ENCODE results near the gene SMKR1.

DNA sequence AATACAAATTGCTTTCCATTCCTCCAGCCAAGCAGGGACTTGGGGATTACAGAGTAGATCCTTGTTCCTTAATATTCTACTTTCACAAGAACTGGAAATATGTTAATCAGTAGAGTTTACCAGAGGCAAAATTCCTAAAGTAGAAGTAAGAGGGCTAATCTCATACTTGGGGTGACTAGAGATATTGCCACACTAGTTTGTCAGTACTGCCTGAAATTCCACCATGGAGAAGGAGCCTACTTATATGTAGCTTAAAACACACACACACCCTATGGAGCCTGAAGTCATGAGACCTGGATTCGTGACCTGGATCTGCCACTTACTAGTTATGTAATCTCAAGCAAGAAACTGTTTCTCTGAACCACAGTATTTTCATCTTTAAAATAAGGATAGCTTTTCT lies 34.2 kb upstream of the SMKR1 start:
- TF ChIP-seq CTCF (IDR thresholded peaks at IDR 0.05 in 8 of 11, conservative IDR thresholded peaks at IDR 0.05 in 3 of 11) (no peak), POLR2A (IDR thresholded peaks at IDR 0.05) (no peak)

Data from spleen (tissue), 7 donors.